HEK293 (cell line): ENCODE measurements around the gene SCGB1C2.

Experiments
- CTCF ChIA-PET: fragments of 350-600 bp; formaldehyde crosslinking; extraction: SDS; loops from one replicate; lab custom pipeline; 2021; ENCODE audit warnings: antibody characterized with exemption; lab: Yijun Ruan, JAX
- POLR2A ChIA-PET: fragments of 300-600 bp; formaldehyde crosslinking; extraction: SDS; loops from one replicate; lab custom pipeline; 2020; ENCODE audit warnings: antibody characterized with exemption, inconsistent platforms; lab: Yijun Ruan, JAX
- H3K27ac ChIP-seq: fragments of 200-500 bp; sonication (Bioruptor generic); 2 replicates; pipeline ENCODE4 v1.5.1; 2014; ENCODE audit warnings: low read depth, low read length, control low read depth, inconsistent platforms; ENCODE audit errors: extremely low read depth
- H3K36me3 ChIP-seq, 2 experiments: fragments of 200-500 bp in 1 of 2; sonication (Bioruptor generic) in 1 of 2; 1 replicate in 1 of 2; 2 replicates in 1 of 2; pipeline ENCODE4 v1.5.1; 2014 to 2017; ENCODE audit warnings: inconsistent platforms in 2 of 2, low read length in 2 of 2; ENCODE audit not compliant: control insufficient read depth in 2 of 2, insufficient read depth in 1 of 2
- H3K4me1 ChIP-seq: fragments of 200-500 bp; sonication (Bioruptor generic); 2 replicates; pipeline ENCODE4 v1.5.1; 2014; ENCODE audit warnings: mild to moderate bottlenecking, low read length, inconsistent platforms; ENCODE audit not compliant: control insufficient read depth, insufficient read depth
- H3K4me3 ChIP-seq: 2 replicates; pipeline ENCODE4 v1.5.1; 2011; ENCODE audit warnings: low read depth, mild to moderate bottlenecking, control low read depth, low read length, moderate library complexity
- H3K9me3 ChIP-seq: fragments of 200-500 bp; sonication (Bioruptor generic); 2 replicates; pipeline ENCODE4 v1.5.1; 2014; ENCODE audit warnings: low read depth, low read length, inconsistent platforms; ENCODE audit not compliant: control insufficient read depth, insufficient read depth
- GLIS1 ChIP-seq: fragments of 450-650 bp; formaldehyde crosslinking; IDR thresholded peaks from 2 replicates; pipeline ENCODE4 v1.5.1; 2016; ENCODE audit warnings: missing biosample characterization, missing genetic modification characterization
- IKZF3 ChIP-seq: fragments of 450-650 bp; IDR thresholded peaks from 2 replicates; pipeline ENCODE4 v1.5.0; 2018; ENCODE audit warnings: missing biosample characterization, mild to moderate bottlenecking, missing genetic modification characterization, moderate library complexity
- KLF1 ChIP-seq: fragments of 450-650 bp; formaldehyde crosslinking; IDR thresholded peaks from 2 replicates; pipeline ENCODE4 v1.5.1; 2016; ENCODE audit warnings: missing biosample characterization, missing genetic modification characterization
- SCRT2 ChIP-seq: fragments of 450-650 bp; formaldehyde crosslinking; IDR thresholded peaks from 2 replicates; pipeline ENCODE4 v1.5.1; 2016; ENCODE audit warnings: missing biosample characterization, missing genetic modification characterization
- SP3 ChIP-seq: fragments of 450-650 bp; formaldehyde crosslinking; IDR thresholded peaks from 2 replicates; pipeline ENCODE4 v1.5.1; 2016; ENCODE audit warnings: missing biosample characterization, missing genetic modification characterization
- SP7 ChIP-seq: fragments of 450-650 bp; formaldehyde crosslinking; IDR thresholded peaks from 2 replicates; pipeline ENCODE4 v1.5.1; 2016; ENCODE audit warnings: missing biosample characterization, missing genetic modification characterization
- WT1 ChIP-seq: fragments of 450-650 bp; formaldehyde crosslinking; IDR thresholded peaks from 2 replicates; pipeline ENCODE4 v1.5.1; 2016; ENCODE audit warnings: missing biosample characterization, missing genetic modification characterization
- ZBTB11 ChIP-seq: fragments of 450-650 bp; formaldehyde crosslinking; conservative IDR thresholded peaks from 2 replicates; pipeline ENCODE4 v1.5.1; 2016; ENCODE audit warnings: low read depth, missing biosample characterization, missing genetic modification characterization
- ZBTB20 ChIP-seq: fragments of 450-650 bp; formaldehyde crosslinking; IDR thresholded peaks from 2 replicates; pipeline ENCODE4 v1.5.1; 2016; ENCODE audit warnings: missing biosample characterization, missing genetic modification characterization
- ZBTB26 ChIP-seq: fragments of 450-650 bp; formaldehyde crosslinking; optimal IDR thresholded peaks from 2 replicates; pipeline ENCODE3; 2016; ENCODE audit warnings: missing biosample characterization, mild to moderate bottlenecking, missing genetic modification characterization
- ZIC2 ChIP-seq: fragments of 450-650 bp; formaldehyde crosslinking; IDR thresholded peaks from 2 replicates; pipeline ENCODE4 v1.5.1; 2016; ENCODE audit warnings: missing biosample characterization, missing genetic modification characterization
- ZNF112 ChIP-seq: fragments of 450-650 bp; formaldehyde crosslinking; IDR thresholded peaks from 2 replicates; pipeline ENCODE4 v1.5.0; 2017; ENCODE audit warnings: missing biosample characterization, missing genetic modification characterization
- ZNF132 ChIP-seq: fragments of 450-650 bp; formaldehyde crosslinking; IDR thresholded peaks from 2 replicates; pipeline ENCODE4 v1.5.1; 2017; ENCODE audit warnings: missing biosample characterization, missing genetic modification characterization, borderline replicate concordance
- ZNF16 ChIP-seq: fragments of 450-650 bp; formaldehyde crosslinking; IDR thresholded peaks from 2 replicates; pipeline ENCODE4 v1.5.1; 2016; ENCODE audit warnings: low read depth, missing biosample characterization, missing genetic modification characterization
- ZNF184 ChIP-seq: fragments of 450-650 bp; IDR thresholded peaks from 2 replicates; pipeline ENCODE4 v1.5.1; 2018; ENCODE audit warnings: missing biosample characterization, mild to moderate bottlenecking, missing genetic modification characterization
- ZNF19 ChIP-seq: fragments of 450-650 bp; formaldehyde crosslinking; IDR thresholded peaks from 2 replicates; pipeline ENCODE4; 2016; ENCODE audit warnings: missing biosample characterization, missing genetic modification characterization, low read depth
- ZNF514 ChIP-seq: fragments of 450-650 bp; formaldehyde crosslinking; IDR thresholded peaks from 2 replicates; pipeline ENCODE4 v1.5.1; 2016; ENCODE audit warnings: missing biosample characterization, missing genetic modification characterization
- ZNF785 ChIP-seq: fragments of 450-650 bp; formaldehyde crosslinking; IDR thresholded peaks from 2 replicates; pipeline ENCODE4 v1.5.1; 2016; ENCODE audit warnings: missing biosample characterization, missing genetic modification characterization
- TF ChIP-seq, protein P1 (sequence below): fragments of 450-650 bp; formaldehyde crosslinking; IDR thresholded peaks from 2 replicates; pipeline ENCODE4 v1.5.1; 2016; ENCODE audit warnings: missing biosample characterization, missing genetic modification characterization, borderline replicate concordance
- TF ChIP-seq, protein P2 (sequence below): fragments of 450-650 bp; formaldehyde crosslinking; IDR thresholded peaks from 2 replicates; pipeline ENCODE4 v1.5.1; 2017; ENCODE audit warnings: missing biosample characterization, missing genetic modification characterization

Gene SCGB1C2

DNA sequence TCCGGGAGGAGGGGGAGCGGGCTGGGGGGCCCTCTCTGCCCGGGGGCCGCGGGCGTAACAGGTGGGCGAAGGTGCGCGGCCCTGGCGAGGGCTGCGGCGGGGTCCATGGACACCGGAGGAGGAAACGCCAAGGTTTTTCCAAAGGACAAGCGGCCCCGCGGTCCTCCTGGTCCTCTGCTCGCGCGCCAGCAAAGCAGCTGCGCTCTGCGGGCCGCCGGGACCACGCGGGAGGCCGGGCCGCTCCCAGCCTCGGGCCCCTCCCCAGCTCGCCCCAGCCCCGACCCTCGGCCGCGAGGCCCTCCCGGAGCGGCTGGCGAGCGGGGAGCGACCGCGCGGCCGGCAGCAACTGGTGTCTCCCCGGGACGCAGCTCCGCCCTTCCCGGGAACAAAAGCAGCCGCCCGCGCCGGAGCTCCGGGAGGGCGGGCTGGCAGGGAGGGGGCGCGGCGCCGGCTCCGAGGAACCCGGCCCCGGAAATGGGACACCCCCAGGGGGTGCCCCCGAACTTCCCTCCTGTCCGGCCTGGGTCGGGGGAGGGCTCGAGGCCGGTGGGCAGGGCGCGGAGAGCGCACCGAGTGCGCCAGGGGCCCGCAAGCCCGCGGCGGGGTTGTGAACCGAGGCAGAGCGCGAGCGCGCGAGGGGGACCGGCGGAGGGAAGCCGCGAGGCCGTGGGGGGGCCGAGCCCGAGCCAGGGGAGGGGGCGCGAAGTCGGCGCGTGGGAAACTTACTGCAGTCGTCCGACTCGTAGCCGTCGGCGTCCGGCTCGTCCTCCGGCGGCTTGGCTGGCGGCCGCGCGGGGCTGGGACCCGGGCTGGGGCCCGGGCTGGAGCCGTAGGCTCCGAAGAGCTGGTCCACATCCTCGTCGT, 43.2 kb downstream of the SCGB1C2 start:
- no peaks in the 10 kb centered on the region for H3K36me3 ChIP-seq
- H3K4me1 ChIP-seq: no peaks in the 10 kb centered on the region
- no peaks in the 10 kb centered on the region for H3K9me3 ChIP-seq
- TF ChIP-seq ZBTB11 (peak; percentile 75), IKZF3 (tag by site-specific recombination) (peak; percentile 19; the same call in 1 of the 2 replicates), ZIC2 (tag by site-specific recombination) (peak; percentile 67), ZBTB20 (tag by site-specific recombination) (peak; percentile 12; the same call in 1 of the 2 replicates), ZNF132 (tag by site-specific recombination) (no peak), KLF1 (tag by site-specific recombination) (0 out of 2 replicates have a peak, but pooled peaks have one; percentile 21), GLIS1 (tag by site-specific recombination) (peak; percentile 85), ZBTB26 (tag by site-specific recombination) (peak; percentile 44), SP3 (tag by site-specific recombination) (peak; percentile 47), ZNF16 (tag by site-specific recombination) (no peak), SCRT2 (tag by site-specific recombination) (peak; percentile 56; the same call in 1 of the 2 replicates)
- peak overlapping the region; percentile 12 for H3K4me3 ChIP-seq
- ChIA-PET CTCF (no interaction called here), POLR2A (no interaction called here)
- H3K27ac ChIP-seq: peak overlapping the region; percentile 7; the same call in 1 of the 2 replicates

- Histone ChIP-seq H3K4me3 (peak within 1 kb of the TSS; percentile 12), H3K4me1 (no peaks in the 10 kb centered on the region), H3K36me3 (no peaks in the 10 kb centered on the region), H3K9me3 (no peaks in the 10 kb centered on the region), H3K27ac (peak within 1 kb of the TSS; percentile 7; the same call in 1 of the 2 replicates)
- CTCF ChIA-PET: no interaction called here
- POLR2A ChIA-PET: no interaction called here
- TF ChIP-seq ZNF184 (tag by site-specific recombination) (no peak), ZNF514 (no peak), ZNF785 (tag by site-specific recombination) (no peak), ZNF112 (tag by site-specific recombination) (no peak), ZNF19 (tag by site-specific recombination) (no peak), WT1 (tag by site-specific recombination) (no peak), SP7 (tag by site-specific recombination) (no peak)
- TF ChIP-seq, protein P1, sequence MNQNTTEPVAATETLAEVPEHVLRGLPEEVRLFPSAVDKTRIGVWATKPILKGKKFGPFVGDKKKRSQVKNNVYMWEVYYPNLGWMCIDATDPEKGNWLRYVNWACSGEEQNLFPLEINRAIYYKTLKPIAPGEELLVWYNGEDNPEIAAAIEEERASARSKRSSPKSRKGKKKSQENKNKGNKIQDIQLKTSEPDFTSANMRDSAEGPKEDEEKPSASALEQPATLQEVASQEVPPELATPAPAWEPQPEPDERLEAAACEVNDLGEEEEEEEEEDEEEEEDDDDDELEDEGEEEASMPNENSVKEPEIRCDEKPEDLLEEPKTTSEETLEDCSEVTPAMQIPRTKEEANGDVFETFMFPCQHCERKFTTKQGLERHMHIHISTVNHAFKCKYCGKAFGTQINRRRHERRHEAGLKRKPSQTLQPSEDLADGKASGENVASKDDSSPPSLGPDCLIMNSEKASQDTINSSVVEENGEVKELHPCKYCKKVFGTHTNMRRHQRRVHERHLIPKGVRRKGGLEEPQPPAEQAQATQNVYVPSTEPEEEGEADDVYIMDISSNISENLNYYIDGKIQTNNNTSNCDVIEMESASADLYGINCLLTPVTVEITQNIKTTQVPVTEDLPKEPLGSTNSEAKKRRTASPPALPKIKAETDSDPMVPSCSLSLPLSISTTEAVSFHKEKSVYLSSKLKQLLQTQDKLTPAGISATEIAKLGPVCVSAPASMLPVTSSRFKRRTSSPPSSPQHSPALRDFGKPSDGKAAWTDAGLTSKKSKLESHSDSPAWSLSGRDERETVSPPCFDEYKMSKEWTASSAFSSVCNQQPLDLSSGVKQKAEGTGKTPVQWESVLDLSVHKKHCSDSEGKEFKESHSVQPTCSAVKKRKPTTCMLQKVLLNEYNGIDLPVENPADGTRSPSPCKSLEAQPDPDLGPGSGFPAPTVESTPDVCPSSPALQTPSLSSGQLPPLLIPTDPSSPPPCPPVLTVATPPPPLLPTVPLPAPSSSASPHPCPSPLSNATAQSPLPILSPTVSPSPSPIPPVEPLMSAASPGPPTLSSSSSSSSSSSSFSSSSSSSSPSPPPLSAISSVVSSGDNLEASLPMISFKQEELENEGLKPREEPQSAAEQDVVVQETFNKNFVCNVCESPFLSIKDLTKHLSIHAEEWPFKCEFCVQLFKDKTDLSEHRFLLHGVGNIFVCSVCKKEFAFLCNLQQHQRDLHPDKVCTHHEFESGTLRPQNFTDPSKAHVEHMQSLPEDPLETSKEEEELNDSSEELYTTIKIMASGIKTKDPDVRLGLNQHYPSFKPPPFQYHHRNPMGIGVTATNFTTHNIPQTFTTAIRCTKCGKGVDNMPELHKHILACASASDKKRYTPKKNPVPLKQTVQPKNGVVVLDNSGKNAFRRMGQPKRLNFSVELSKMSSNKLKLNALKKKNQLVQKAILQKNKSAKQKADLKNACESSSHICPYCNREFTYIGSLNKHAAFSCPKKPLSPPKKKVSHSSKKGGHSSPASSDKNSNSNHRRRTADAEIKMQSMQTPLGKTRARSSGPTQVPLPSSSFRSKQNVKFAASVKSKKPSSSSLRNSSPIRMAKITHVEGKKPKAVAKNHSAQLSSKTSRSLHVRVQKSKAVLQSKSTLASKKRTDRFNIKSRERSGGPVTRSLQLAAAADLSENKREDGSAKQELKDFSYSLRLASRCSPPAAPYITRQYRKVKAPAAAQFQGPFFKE (tag by site-specific recombination): no peak
- TF ChIP-seq, protein P2, sequence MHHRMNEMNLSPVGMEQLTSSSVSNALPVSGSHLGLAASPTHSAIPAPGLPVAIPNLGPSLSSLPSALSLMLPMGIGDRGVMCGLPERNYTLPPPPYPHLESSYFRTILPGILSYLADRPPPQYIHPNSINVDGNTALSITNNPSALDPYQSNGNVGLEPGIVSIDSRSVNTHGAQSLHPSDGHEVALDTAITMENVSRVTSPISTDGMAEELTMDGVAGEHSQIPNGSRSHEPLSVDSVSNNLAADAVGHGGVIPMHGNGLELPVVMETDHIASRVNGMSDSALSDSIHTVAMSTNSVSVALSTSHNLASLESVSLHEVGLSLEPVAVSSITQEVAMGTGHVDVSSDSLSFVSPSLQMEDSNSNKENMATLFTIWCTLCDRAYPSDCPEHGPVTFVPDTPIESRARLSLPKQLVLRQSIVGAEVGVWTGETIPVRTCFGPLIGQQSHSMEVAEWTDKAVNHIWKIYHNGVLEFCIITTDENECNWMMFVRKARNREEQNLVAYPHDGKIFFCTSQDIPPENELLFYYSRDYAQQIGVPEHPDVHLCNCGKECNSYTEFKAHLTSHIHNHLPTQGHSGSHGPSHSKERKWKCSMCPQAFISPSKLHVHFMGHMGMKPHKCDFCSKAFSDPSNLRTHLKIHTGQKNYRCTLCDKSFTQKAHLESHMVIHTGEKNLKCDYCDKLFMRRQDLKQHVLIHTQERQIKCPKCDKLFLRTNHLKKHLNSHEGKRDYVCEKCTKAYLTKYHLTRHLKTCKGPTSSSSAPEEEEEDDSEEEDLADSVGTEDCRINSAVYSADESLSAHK (tag by site-specific recombination): no peak
Observed at GRCh38 chr17:181245-182049, 44.1 kb downstream of the SCGB1C2 start, which contains the start of gene DOC2B. DOC2B (minus strand) TSS chr17:181650; CDS start chr17:181479, 171 bp downstream.
